Head of caudate nucleus (tissue), 42 donors: Measurements from ENCODE around the gene CKM.
"Not testable (repeated sequence)": the region's sequence is repeated elsewhere in the genome, so short reads cannot be mapped to it uniquely, and the experiment has no call there.

Experiments
- DNase-seq, 42 donors: peaks; one replicate each; pipeline versions ENCODE4 v3.0.0 to v3.0.0-alpha.2; 2020 to 2021; ENCODE audit warnings: mixed read lengths in 7 of 42
- intact Hi-C: fragments of 100-400 bp; cut with DNase I; formaldehyde crosslinking; loops from one replicate; pipeline ENCODE4 v1.15.0; 2022

Gene CKM

DNA sequence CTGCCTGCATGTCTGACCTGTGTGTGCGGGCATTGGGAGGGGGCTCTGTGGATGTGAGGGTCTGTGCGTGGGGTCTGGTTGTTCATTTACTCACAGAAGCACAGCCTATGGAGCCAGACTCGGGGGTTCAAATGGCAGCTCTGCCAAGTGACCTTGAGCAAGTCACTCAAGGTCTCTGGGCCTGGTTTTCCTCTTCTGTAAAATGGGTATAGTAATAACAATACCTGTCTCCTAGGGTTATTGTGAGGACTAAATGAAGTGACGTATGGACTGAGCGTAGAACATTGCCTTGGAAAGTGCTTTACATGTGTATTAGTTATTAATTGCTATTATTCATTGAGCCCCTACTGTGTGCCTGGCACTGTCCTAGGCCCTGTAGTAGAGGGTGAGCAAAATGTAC lies 24.4 kb downstream of the CKM start:
- no peak for DNase-seq
- intact Hi-C loops = no loop called here

DNA sequence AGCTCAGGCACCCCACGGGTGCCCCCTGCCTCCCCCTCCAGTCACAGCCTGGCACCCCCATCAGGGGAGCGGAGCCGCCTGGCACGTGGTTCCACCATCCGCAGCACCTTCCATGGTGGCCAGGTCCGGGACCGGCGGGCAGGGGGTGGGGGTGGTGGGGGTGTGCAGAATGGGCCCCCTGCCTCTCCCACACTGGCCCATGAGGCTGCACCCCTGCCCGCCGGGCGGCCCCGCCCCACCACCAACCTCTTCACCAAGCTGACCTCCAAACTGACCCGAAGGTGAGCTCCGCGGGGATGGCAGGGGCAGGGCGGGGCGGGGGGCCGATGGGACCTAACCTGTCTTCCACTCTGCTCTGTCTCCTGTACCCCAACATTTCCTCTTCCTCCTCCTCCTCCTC lies 25.0 kb downstream of the CKM start:
- intact Hi-C loops = no loop called here
- DNase-seq = no peak

DNA sequence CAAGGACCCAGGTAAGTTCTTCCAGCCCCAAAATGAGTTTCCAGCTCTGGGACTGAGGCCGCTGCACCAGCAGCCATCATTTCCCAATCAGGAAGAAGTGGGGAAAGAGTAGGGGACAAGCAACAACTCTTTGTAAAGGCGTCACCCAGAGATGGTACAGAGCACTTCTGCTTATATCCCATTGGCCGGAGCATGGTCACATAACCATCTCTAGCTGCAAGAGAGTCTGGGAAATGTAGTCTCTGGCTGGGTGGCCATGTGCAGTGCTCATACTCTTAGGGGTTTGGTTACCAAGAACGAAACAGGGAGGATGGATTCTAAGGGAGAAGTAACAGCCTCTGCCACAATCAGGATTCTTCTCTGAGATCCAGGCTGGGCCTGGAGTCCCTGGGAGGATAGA lies 26.3 kb downstream of the CKM start:
- DNase-seq = no peak
- intact Hi-C loops = no loop called here

DNA sequence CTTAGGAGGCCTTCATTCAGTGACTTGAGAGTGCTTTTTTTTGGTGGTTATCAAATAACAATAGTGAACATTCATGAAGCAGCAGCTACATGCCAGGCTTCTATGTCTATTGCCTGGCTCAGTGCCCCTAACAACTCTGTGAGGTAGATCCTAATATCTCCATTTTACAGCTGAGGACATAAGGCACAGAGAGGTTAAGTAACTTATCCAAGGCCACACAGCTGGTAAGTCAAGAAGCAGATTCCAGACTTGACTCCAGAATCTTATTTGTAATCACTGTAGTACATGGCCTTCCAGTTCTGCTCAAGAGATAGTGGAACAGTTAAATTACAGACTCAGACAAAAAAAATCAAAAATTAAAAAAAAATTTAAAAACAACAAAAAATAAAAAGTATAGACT lies 26.8 kb downstream of the CKM start:
- no peak for DNase-seq
- intact Hi-C loops = no loop called here

DNA sequence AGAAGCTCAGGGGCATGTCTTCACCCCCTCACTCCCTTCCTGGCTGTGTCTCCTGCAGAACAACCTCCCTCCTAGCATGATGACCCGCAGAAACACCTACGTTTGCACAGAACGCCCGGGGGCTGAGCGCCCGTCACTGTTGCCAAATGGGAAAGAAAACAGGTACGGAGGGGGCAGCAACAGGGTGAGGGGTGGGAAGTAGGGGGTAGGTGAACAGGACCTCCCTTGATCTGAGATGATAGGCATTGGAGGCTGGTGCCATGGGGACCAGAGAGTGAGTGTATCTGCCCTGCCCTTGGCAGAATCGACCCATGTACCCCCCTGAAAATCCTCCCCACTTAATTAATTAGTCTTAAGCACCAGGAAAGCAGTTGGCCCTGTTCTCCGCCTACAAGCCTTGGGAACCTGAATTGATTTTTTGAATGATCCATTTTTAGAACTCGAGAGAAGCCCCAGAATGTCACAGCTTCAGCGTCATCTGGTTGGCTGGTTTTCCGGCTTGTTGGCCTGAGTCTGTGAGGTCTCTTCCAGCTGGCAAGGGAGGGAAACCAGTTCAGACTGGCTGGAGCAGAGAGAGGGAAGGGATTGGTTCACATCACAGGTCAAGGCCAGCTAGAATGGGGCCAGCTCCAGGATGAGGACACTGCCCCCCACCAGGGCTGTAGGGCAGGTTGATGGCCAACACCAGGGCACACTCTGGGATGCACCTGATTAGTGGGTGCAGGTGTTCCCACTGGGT lies 28.2 kb downstream of the CKM start:
- intact Hi-C loops = no loop called here
- peak in 40 of 42 donors; percentile 7 to 87 (median 62) for DNase-seq

DNA sequence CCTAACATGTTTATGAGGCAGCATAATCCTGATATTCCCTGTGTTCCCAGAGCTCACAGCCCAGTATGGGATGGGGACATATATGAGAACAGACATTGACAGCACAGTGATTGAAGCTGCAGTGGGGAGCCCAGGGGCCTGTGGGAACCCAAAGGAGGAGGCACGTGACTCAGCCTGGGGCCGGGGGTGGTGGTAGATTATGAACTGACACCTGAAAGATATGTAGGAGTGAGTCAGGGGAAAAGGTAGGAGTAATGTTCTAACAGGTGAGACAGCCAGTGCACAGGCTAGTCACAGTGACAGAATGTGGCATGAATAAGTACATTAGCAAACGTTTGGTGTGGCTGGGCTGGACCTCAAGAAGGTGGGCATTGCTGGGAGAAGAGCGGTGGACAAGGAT lies 29.0 kb downstream of the CKM start:
- peak; percentile 50 to 91 (median 79) for DNase-seq
- intact Hi-C loops = no loop called here

DNA sequence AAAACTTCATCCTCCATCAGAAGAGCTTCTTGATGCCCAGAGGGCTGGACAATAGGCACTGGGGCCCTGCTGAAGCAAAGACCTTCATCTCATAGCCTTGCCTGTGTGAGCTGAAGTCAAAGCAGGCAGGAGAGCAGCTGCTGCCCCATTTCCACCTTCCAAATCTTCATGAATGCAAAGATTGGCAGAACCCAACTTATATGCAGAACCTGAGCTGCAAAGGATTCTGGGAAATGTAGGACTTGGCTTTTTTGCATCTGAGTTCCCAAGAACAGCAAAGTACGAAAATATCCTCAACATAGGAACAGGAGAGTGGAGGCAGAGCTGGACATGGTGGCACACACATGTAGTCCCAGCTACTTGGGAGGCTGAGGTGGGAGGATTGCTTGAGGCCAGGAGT lies 30.8 kb downstream of the CKM start:
- no peak for DNase-seq
- intact Hi-C loops = no loop called here

DNA sequence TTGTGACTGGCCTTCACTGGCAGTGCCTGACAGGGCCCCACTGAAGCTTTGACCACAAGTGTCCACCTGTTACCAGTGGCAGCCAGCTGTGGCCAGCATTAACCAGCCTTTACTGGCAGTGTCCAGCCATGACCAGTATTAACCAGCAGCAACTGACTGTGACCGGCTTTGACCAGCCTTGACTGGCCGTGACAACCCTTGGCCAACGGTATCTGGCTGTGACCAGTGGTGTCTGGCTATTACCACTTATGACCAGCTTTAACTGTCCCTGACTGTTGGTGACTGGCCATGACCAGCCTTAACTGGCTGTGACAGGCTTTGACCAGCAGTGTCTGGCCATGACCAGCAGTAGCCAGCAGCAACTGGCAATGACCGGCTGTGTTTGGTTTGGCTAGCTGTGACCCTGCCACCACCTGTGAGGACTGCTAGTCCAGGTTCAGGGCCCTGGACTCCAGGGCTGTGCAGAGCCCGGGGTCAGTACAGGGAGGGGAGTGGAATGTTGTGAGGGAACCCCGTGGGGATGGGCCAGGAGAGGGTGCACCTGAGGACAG lies 32.2 kb downstream of the CKM start:
- no peak for DNase-seq
- intact Hi-C loops = no loop called here

DNA sequence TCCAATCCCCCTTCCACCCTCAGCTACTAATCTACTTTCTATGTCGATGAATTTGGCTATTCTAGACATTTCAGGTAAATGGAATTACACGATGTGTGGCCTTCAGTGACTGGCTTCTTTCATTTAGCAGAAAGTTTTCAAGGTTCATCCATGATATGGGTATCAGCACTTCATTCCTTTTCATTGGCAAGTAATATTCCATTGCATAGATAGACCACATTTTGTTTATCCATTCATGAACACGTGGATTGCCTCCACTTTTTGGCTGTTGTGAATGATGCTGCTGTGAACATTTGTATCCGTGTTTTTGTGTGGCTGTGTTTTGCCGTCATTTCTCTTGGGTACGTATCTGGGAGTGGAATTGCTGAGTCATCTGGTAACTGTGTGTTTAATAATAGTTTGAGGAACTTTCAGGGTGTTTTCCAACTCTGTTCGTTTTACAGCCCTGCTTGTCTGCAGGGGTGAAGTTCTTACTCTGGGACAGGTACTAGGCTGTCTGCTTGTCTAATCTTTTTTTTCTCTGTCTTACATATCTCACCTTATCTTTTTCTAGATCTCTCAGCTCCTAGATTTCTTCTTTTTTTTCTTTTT lies 39.1 kb downstream of the CKM start:
- intact Hi-C loops = no loop called here
- no peak for DNase-seq

DNA sequence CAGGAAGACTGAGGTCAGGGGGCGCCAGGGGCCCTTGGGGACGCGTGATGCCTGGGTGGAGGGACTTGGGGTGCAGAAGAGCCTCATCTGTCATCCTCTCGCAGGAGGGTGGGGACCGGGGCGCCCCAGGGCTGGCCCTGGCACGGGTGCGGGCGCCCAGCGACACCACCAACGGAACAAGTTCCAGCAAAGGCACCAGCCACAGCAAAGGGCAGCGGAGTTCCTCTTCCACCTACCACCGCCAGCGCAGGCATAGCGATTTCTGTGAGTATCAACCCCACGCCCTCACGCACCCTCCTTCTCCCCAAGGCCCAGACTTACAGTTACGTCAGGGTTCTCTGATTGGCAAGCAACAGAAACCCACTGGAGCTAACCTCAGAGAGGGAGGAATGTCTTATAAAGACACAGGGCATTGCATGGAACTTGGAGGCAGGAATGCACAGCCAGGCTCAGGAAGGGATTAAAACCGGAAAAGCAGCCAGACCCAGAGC lies 42.2 kb downstream of the CKM start:
- intact Hi-C loops = no loop called here
- peak in 35 of 42 donors; percentile 19 to 82 (median 48) for DNase-seq

DNA sequence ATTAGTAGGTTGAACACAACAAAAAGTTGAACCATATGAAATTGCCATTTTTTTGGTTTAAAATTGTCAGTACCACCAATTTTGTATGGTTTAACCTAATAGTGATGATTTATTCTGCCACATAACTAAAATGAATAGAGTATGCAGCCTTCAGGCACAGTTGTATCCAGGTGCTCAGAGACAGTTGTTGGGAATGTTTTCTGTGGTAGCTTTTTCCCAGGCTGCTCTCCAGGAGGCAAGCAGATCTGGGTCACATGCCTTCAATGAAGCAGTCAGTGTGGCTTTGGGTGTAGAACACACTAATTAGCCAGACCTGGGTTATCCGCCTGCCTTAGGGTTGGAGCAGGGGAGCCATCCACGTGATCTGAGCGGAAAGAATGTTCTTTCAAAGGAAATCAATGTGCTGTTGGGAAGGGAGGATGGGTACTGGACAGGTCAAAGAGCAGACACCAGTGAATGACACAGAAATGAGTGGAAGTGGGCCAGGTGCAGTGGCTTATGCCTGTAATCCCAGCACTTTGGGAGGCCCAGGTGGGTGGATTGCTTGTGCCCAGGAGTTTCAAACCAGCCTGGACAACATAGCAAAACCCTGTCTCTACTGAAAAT lies 43.0 kb downstream of the CKM start:
- no peak for DNase-seq
- intact Hi-C loops = no loop called here

DNA sequence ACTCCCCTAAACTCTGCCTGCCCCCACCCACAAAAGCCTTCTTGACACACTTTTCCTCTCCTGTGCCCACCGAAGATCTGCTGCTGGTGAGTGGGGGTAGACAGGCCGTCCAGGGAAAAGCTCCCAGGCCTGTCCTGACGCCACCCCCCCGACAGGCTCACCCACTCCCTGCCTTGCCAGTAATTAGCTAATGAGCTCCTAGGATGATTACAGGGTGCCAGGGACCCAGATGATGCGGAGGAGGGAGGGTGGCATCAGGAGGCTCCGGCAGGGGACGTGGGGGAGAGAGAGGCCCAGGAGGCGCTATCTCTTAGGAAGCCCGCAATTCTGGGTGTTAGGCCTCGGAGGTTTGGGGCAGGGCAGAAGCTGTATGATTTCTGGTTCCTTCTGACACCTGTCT lies 44.6 kb downstream of the CKM start:
- DNase-seq = peak in 2 of 42 donors; percentile 22 to 46
- intact Hi-C loops = no loop called here

DNA sequence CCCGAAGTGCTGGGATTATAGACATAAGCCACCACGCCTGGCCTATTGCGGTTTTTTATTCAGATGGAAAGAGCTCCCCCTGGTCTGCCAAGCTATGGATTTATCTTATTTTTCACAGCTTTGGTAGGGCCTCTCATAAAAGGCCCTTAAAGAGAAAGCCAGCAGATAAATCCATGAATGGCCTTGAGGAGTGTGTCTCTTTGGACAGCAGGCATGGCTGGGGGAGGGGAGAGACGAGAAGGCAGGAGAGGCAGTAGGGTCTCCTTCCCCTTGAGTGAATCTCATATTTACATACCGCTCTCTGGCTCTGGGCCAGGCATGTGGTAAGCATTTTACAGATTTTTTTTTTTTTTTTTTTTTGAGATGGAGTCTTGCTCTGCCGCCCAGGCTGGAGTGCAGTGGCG lies 46.4 kb downstream of the CKM start:
- DNase-seq = no peak
- intact Hi-C loops = no loop called here

DNA sequence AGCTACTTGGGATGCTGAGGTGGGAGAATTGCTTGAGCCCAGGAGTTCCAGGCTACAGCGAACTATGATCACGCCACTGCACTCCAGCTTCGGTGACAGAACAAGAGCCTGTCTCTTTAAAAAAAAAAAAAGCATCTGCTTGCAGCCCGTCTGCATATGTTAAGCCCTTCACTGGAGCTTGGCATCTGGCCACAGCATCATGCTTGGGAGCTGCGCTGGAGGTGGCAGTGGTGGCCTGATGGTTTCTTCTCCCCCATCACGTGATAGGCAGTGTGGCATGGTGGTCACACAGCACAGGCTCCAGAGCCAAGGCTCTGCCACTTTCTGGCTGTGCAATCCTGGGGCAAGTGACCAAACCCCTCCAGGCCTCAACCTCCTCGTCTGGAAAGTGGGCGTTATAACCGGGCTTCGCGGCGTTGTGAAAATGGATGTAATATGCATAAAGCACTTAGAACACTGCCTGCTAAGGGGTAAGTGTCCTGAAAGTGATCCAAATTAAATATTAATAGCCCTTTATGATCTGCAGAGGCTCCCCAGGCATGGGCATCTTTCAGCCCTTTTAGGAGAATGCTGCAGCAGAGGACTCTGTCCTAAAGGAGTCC lies 47.2 kb downstream of the CKM start:
- intact Hi-C loops = no loop called here
- DNase-seq = no peak

DNA sequence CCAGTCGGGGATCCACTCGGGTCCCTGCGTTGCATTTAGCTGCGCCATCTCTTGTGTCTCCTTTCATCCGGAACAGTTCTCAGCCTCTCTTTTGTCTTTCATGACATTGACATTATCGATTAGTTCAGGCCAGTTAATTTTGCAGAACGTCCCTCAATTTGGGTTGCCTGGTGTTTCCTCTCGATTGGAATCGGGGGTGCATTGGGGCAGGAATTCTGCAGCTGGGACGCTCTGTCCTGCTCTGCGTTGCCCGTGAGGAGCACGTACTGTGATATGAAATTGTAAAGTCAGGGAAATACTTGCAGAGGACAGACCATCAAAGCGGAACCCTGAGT lies 49.2 kb downstream of the CKM start:
- DNase-seq = no peak
- intact Hi-C loops = no loop called here

DNA sequence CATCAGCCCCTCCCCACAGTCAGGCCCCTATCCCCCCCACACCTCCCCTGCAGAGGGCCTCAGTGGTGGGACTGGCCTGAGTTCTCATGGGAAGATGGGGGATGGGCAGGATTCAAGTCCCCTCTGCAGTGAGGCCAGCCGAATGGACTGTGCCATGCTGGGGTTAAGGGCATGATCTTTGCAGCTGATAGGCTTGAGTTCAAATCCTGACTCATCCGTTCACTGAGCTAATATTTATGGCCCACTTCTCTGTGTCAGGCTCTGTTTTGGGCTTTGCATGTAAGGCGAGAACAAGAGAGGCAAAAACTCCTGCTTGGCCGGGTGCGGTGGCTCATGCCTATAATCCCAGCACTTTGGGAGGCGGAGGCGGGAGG lies 51.0 kb downstream of the CKM start:
- DNase-seq = no peak
- intact Hi-C loops = no loop called here

DNA sequence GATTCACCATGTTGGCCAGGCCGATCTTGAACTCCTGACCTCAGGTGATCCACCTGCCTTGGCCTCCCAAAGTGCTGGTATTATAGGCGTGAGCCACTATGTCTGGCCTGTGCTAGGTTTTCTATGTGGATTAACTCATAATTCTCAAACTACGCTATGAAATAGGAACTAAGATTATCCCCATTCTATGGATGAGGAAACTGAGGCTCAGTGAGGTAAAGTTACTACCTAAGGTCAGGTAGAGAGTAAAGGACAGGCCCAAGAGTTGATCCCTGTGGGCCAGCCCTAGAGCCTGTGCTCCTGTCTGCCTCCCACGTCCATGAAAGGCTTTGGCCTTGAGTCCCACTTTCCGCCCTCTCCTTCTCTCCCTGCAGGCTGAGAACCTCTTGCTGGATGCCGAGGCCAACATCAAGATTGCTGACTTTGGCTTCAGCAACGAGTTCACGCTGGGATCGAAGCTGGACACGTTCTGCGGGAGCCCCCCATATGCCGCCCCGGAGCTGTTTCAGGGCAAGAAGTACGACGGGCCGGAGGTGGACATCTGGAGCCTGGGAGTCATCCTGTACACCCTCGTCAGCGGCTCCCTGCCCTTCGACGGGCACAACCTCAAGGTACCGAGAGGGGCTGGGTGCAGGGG lies 51.5 kb downstream of the CKM start:
- intact Hi-C loops = no loop called here
- DNase-seq = no peak

DNA sequence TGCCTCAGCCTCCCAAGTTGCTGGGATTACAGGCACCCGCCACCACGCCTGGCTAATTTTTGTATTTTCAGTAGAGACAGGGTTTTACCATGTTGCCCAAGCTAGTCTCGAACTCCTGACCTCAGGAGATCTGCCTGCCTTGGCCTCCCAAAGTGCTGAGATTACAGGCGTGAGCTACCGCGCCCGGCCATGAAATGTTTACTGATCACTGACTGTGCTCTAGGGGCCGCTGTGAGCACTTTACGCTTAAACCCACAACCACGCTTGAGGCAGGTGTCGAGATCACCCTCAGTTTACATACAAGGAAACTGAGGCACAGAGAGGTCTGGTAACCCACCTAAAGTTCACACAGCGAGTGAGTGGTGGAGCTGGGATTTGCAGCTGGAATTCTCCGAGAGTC lies 52.7 kb downstream of the CKM start:
- intact Hi-C loops, DNase-seq: not testable (repeated sequence)

DNA sequence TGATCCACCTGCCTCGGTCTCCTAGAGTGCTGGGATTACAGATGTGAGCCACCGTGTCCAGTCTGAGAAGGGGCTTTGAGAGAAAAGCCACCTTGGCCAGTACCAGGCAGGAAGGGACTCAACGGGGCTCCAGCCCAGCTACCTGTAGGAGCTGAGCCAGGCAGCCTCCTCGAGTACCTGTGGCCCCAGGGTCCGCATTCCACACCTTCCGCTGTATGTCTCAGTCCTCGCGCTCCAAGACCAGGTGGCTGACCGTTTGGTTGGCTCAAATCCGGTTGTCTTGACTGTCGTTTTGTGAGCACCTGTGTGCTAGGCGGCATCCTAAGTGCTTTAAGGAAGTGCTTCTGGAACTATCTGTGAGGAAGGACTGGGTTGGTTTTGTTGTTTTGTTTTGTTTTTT lies 55.4 kb downstream of the CKM start:
- intact Hi-C loops = no loop called here
- DNase-seq = no peak

DNA sequence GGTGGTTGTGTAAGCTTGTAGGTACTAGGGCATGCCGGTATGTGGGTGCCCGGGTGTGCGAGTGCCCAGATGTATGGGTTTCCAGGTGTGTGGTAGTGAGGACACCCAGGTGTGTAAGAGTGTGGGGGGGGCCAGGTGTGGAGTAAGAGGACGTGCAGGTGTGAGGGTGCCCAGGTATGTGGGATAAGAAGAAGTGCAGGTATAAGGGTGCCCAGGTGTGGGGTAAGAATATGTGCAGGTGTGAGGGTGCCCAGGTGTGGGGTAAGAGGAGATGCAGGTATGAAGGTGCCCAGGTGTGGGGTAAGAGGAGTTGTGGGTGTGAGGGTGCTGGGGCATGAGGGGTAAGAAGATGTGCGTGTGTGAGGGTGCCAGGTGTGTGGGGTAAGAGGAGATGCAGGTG lies 57.3 kb downstream of the CKM start:
- no peak for DNase-seq
- intact Hi-C loops = no loop called here
